ENCODE measurements around the gene GH2.
A peak's percentile ranks its signal among the peaks of the same experiment; 100 is the strongest.
"Not testable (repeated sequence)": the region's sequence is repeated elsewhere in the genome, so short reads cannot be mapped to it uniquely, and the experiment has no call there.

GH2 gene

GRCh38 chr17:63881935-63882601, at the start of gene GH2:
GH2 (minus strand) TSS chr17:63881944; CDS start chr17:63881801, 143 bp downstream.
- DNase-seq = peak; percentile 28

DNA sequence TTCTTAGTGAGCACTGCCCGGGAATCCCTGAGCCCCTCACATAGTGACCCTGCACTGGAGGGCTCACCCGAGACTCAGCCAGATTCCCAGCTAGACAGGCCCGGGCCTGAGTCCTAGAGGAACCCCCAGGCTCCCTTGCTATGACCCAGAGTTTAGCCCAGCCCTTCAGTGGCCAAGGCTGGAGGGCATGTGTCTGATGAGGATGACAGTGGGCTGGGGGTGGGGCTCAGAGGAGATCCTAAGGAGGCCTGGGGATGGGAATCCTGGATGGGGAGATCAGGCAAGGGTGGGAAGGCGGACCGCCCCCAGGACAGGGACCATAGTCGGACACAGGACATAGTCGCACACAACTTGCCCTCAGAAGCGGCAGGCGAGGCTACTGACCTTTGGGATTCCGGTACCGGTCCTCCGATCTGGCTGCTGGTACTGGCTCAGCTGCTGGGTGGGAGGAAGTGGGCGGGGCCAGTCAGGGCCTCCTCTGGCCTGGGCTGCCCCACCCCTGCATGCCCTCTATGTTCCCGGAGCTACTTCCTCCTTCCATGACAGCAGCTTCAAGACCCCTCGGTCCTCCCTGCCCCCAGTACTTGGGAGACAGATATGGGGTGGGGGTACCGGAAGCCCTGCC, 49.3 kb upstream of the GH2 start:
- DNase-seq = no peak

- DNase-seq = no peak
These were observed 48.4 kb upstream of the GH2 start for GRCh38 chr17:63929860-63930766.

GRCh38 chr17:63928966-63929695, 47.4 kb upstream of the GH2 start:
- no peak for DNase-seq

DNA sequence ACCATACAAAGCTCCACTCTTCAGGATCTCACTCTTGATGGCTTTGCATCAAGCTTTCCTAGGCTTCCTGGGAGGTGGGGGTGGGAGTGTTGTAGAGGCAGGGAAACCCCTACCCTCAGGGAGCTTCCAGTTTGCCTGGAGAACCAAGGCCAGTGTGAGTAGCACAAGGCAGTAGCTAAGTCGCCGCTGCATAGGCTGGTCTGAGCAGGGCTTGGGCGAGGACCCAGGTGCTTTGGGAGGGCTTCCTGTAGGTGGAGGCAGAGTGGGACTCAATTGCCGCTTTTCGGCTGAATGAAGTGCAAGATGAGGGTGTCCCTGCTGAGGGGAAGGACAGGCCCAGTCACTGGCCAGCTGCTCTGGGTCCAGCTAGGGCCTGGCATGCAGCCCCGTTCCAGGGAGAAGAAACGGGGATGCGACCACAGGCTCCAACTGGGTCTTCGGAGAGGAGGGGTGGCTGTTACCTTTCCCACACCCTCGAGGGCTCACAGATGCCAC, 46.5 kb upstream of the GH2 start:
- no peak for DNase-seq

GRCh38 chr17:63927464-63928171, 45.9 kb upstream of the GH2 start:
- no peak for DNase-seq

GRCh38 chr17:63926164-63926563, 44.4 kb upstream of the GH2 start:
- no peak for DNase-seq

GRCh38 chr17:63925615-63926014, 43.9 kb upstream of the GH2 start:
- no peak for DNase-seq

DNA sequence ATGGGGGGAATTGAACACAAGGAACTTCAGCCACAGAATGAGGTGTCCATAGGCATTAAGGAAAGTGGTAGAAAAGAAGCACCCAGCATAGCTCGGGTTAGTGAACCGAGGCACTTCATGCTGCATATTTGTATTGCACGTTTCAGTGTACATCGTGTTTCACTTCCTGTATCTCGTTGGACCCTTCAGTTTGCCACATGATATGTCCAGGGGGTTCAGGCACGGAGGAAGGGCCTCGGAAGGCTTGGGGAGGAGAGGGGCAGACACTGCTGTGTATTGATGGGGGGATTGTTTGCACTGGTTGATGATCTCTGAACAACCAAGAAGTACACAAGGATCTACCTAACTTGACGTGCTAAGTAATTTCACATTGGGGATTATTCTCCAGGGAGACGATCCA, 40.7 kb upstream of the GH2 start:
- not testable (repeated sequence) for DNase-seq

DNA sequence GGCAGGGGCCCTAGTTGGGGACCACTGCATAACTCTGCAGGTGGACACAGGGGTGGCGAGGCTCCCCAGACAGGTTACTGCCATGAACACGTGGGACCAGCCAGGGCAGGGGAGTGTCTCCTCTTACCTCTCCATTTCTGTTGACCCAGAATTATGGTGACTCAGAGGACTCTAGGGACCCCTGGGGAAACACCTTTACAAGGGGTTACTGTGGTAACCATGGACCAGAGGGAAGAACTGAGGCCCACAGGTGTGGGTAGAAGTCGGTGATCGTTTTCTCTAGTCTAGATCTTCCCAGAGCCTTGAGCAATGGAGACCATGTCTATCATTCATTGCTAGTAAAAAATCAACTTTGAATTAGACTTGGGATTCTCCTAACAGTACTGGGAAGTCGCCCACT, 39.0 kb upstream of the GH2 start:
- DNase-seq = not testable (repeated sequence)

DNA sequence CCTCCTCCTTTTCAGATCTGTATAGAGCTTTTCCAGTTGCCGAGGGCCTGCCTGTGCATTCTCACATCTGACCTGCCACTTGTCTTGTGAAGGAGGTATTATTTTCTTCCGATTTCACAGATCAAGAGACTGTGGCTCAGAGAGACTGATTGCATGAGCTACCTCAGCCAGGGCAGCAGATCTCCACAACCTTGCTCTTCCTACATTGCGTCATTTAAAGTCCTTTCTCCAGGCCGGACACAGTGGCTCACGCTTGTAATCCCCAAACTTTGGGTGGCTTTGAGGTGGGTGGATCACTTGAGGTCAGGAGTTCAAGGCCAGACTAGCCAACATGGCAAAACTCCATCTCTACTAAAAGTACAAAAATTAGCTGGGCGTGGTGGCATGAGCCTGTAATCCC, 38.3 kb upstream of the GH2 start:
- DNase-seq = not testable (repeated sequence)

DNA sequence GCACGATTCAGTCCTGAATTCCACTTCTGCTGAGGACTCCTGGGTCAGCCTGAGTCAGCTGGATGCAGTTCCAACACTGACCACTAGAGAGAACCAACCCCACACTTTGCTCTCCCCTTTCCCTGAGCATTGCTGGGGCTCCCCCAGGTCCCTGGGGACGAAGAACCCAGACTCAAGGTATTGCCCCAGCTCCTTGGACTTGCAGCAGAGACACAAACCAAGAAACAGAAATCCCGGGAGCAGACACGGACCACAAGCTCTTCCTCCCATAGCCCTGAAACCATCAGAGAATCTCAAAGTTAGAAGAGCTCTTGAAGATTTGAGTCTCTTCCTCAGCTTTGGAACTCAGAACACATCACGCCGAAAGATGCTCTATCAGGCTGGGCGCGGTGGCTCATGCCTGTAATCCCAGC, 37.6 kb upstream of the GH2 start:
- DNase-seq = peak; percentile 20

- DNase-seq = not testable (repeated sequence)
These were observed 37.1 kb upstream of the GH2 start, which contains the start of gene GH1 for GRCh38 chr17:63918789-63919305. GH1 (minus strand) TSS chr17:63918839; CDS start chr17:63918776, 63 bp downstream.

- DNase-seq = no peak
These were observed 36.6 kb upstream of the GH2 start for GRCh38 chr17:63918305-63918704.

- DNase-seq = no peak
These were observed 35.9 kb upstream of the GH2 start for GRCh38 chr17:63917646-63918045.

GRCh38 chr17:63917206-63917605, 35.5 kb upstream of the GH2 start:
- not testable (repeated sequence) for DNase-seq

DNA sequence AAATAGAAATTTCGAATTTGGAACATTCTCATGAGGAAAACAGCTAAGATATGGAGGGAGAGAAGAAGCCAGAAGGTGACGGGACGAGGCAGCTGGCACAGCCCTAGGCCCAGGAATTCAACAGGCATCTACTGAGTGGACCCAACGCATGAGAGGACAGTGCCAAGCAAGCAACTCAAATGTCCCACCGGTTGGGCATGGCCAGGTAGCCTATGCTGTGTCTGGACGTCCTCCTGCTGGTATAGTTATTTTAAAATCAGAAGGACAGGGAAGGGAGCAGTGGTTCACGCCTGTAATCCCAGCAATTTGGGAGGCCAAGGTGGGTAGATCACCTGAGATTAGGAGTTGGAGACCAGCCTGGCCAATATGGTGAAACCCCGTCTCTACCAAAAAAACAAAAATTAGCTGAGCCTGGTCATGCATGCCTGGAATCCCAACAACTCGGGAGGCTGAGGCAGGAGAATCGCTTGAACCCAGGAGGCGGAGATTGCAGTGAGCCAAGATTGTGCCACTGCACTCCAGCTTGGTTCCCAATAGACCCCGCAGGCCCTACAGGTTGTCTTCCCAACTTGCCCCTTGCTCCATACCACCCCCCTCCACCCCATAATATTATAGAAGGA, 34.9 kb upstream of the GH2 start:
- no peak for DNase-seq

GRCh38 chr17:63915753-63916152, 34.0 kb upstream of the GH2 start:
- DNase-seq = not testable (repeated sequence)

- no peak for DNase-seq
These were observed 32.7 kb upstream of the GH2 start for GRCh38 chr17:63914471-63914870.

- DNase-seq = no peak
These were observed 29.9 kb upstream of the GH2 start for GRCh38 chr17:63911657-63912100.

GRCh38 chr17:63911041-63911635, 29.4 kb upstream of the GH2 start, which contains the start of gene CSHL1:
CSHL1 (minus strand) TSS chr17:63911258; CDS start chr17:63911196, 62 bp downstream.
- no peak for DNase-seq

Measured in HCEC 1CT (cell line).